Ovary (tissue), 3 donors: ENCODE data around the gene CADPS2.

Experiments used
- POLR2A ChIP-seq: fragments of 450-650 bp; IDR thresholded peaks from one replicate; pipeline ENCODE4 v1.6.1; 2017; ENCODE audit warnings: antibody characterized with exemption, mild to moderate bottlenecking, moderate library complexity
- TF ChIP-seq, protein P1 (sequence below), 3 donors: fragments of 450-650 bp in 2 of 3; fragments of 200-600 bp in 1 of 3; IDR thresholded peaks; one replicate each; pipeline versions ENCODE4 v1.5.1 to v1.8.0; 2016 to 2022; ENCODE audit warnings: antibody characterized with exemption in 3 of 3, mild to moderate bottlenecking in 1 of 3
- donor health status: DM: no; HTN: no; CAD: no.

DNA sequence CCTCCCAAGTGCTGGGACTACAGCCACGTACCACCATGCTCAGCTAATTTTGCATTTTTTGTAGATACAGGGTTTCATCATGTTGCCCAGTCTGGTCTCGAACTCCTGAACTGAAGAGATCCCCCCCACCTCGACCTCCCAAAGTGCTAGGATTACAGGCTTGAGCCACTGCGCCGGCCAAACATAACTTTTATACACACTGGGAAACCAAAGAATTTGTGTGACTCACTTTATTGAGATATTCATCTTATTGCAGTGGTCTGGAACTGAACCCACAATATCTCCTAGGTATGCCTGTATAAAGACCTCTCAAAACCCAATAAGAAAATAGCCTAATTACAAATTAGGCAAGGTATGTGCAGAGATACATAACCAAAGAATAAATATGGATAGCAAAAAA is 399.1 kb downstream of the CADPS2 start:
- TF ChIP-seq, protein P1, sequence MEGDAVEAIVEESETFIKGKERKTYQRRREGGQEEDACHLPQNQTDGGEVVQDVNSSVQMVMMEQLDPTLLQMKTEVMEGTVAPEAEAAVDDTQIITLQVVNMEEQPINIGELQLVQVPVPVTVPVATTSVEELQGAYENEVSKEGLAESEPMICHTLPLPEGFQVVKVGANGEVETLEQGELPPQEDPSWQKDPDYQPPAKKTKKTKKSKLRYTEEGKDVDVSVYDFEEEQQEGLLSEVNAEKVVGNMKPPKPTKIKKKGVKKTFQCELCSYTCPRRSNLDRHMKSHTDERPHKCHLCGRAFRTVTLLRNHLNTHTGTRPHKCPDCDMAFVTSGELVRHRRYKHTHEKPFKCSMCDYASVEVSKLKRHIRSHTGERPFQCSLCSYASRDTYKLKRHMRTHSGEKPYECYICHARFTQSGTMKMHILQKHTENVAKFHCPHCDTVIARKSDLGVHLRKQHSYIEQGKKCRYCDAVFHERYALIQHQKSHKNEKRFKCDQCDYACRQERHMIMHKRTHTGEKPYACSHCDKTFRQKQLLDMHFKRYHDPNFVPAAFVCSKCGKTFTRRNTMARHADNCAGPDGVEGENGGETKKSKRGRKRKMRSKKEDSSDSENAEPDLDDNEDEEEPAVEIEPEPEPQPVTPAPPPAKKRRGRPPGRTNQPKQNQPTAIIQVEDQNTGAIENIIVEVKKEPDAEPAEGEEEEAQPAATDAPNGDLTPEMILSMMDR (IDR thresholded peaks at IDR 0.05), result no peak
- no peak for TF ChIP-seq POLR2A
